GM12891 (cell line): Measurements from ENCODE around the gene PARP4.

Experiments used
- POLR2A ChIP-seq: IDR thresholded peaks from 2 replicates; pipeline ENCODE4 v1.6.1; 2011; ENCODE audit warnings: low read depth, low read length, control low read depth
- POLR2AphosphoS5 ChIP-seq: IDR thresholded peaks from 2 replicates; pipeline ENCODE4 v1.6.1; 2011; ENCODE audit warnings: low read depth, low read length, control low read depth
- POU2F2 ChIP-seq: IDR thresholded peaks from 2 replicates; pipeline ENCODE4 v1.6.1; 2011; ENCODE audit warnings: low read depth, mild to moderate bottlenecking, control low read depth, low read length, moderate library complexity

GRCh38 chr13:24473686-24474085, 38.9 kb downstream of the PARP4 start:
- TF ChIP-seq POU2F2: no peak
- TF ChIP-seq POLR2AphosphoS5: no peak
- no peak for TF ChIP-seq POLR2A
